GM12891 (cell line): ENCODE measurements around the gene ABL1.

Source experiments
- POLR2A ChIP-seq: IDR thresholded peaks from 2 replicates; pipeline ENCODE4 v1.6.1; 2011; ENCODE audit warnings: low read depth, low read length, control low read depth
- TAF1 ChIP-seq: IDR thresholded peaks from 2 replicates; pipeline ENCODE4 v1.6.1; 2011; ENCODE audit warnings: low read depth, low read length, control low read depth

- TF ChIP-seq TAF1 (no peak), POLR2A (no peak)
These were observed 48.5 kb upstream of the ABL1 start for GRCh38 chr9:130786526-130786925.
